Gastroesophageal sphincter (tissue), 4 donors: ENCODE results near the gene PLD5. TPM values are rescaled to one million over a fixed set of nuclear protein-coding genes. Genes with fewer than 3 reads are reported as not detected.

ENCODE experiments used
- ATAC-seq: fragments of 150-250 bp; one replicate; pipeline ENCODE4 v1.9.1; 2016; ENCODE audit warnings: mild to moderate bottlenecking, moderate library complexity
- H3K27ac ChIP-seq, 4 donors: fragments of 200-600 bp; sonication (generic) in 3 of 4; 1 replicate in 3 of 4; 2 replicates in 1 of 4; pipeline ENCODE4 v1.5.1; 2016 to 2019
- H3K27me3 ChIP-seq: fragments of 200-600 bp; sonication (generic); one replicate; pipeline ENCODE4 v1.5.1; 2019
- H3K36me3 ChIP-seq, 2 donors: fragments of 200-600 bp; sonication (generic); one replicate each; pipeline ENCODE4 v1.5.1; 2019; ENCODE audit warnings: control low read depth in 1 of 2
- H3K4me1 ChIP-seq, 3 donors: fragments of 200-600 bp; sonication (generic); 1 replicate in 2 of 3; 2 replicates in 1 of 3; pipeline ENCODE4 v1.5.1; 2016 to 2019; ENCODE audit warnings: control low read depth in 2 of 3
- H3K4me3 ChIP-seq, 2 donors: fragments of 200-600 bp; sonication (generic); one replicate each; pipeline ENCODE4 v1.5.1; 2019; ENCODE audit warnings: mild to moderate bottlenecking in 1 of 2, moderate library complexity in 1 of 2
- H3K9me3 ChIP-seq, 3 donors: fragments of 200-600 bp; sonication (generic); one replicate each; pipeline ENCODE4 v1.5.1; 2017 to 2019; ENCODE audit warnings: control low read depth in 2 of 3
- CTCF ChIP-seq, 4 experiments: fragments of 200-600 bp in 2 of 4; fragments of 450-650 bp in 2 of 4; sonication (generic) in 1 of 4; IDR thresholded peaks; one replicate each; pipeline ENCODE4 v1.5.1; 2017 to 2019; ENCODE audit warnings: antibody characterized with exemption in 4 of 4, mild to moderate bottlenecking in 2 of 4, moderate library complexity in 2 of 4
- EP300 ChIP-seq: sonication (generic); formaldehyde crosslinking; IDR thresholded peaks from one replicate; pipeline ENCODE4 v1.6.1; 2017; ENCODE audit warnings: antibody characterized with exemption, mild to moderate bottlenecking
- POLR2A ChIP-seq, 2 donors: fragments of 450-650 bp; IDR thresholded peaks; one replicate each; pipeline ENCODE4 v1.6.1; 2017; ENCODE audit warnings: antibody characterized with exemption in 2 of 2, mild to moderate bottlenecking in 2 of 2, moderate library complexity in 1 of 2
- POLR2AphosphoS5 ChIP-seq: sonication (generic); formaldehyde crosslinking; IDR thresholded peaks from one replicate; pipeline ENCODE4 v1.6.1; 2017; ENCODE audit warnings: antibody characterized with exemption
- WGBS, 2 donors: methylation state at CpG; one replicate each; pipeline ENCODE4 v1.1.5; 2018; ENCODE audit warnings: low coverage in 1 of 2; 5-methylcytosine and 5-hydroxymethylcytosine counted together
- total RNA-seq, 4 donors: library from RNA; depleted of rRNA; stranded (reverse); fragments of >200 nt; gene quantifications; one replicate each; pipeline ENCODE4 v1.1.0, GENCODE V29; 2016

PLD5 gene
- total RNA-seq, 4 donors from 2014 or later: 0.37 to 1.4 (median 0.92) TPM

DNA sequence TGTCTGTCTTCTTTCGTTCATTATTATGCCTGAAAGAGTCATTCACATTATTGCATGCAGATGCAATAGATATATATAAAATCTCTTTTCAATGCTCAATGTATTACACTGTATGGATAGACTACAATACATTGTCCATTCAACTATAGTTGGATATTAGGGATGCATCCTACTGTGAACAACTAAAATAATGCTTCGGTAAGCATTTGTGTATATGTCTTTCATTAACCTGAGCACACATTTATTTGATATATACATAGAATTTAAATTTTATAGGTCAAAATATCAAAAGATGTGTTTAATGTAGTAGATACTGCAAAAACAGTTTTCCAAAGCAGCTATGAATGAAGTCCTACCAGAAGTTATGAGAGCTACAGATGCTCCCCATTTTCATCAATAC lies 8.9 kb downstream of the PLD5 start:
- ATAC-seq: no peak
- Histone ChIP-seq H3K27ac (no peak overlapping the region), H3K27me3 (peaks cover 11% of the 10 kb centered on the region), H3K4me3 (no peak overlapping the region), H3K36me3 (no peaks in the 10 kb centered on the region), H3K9me3 (peaks cover 0 to 3% (median 0%) of the 10 kb centered on the region in 3 donors), H3K4me1 (no peaks in the 10 kb centered on the region)
- 67 to 88% methylated on average over 2 of the region's 2 CpGs for WGBS, 2 donors
- no peak for TF ChIP-seq POLR2A (IDR thresholded peaks at IDR 0.05)

DNA sequence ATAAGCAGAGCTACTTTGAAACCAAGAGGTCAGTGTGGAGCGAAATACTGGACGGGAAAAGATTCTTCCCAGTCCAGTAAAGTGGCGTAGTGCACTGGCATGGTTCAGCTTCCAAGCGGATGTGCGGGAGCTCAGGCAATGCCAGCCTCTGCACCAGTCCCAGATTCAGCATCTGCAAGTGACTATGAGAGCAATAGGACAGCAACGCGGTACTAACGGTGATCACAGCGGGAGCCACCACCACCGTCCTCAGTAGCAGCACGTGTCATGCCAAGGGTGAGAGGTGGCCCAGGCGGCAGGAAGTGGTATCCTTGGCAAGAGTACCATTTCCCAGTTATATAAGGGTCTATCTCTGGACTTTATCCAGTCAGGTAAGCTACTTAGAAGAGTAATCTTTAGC lies 17.8 kb downstream of the PLD5 start:
- WGBS, 2 donors: 91% methylated on average over 6 of the region's 12 CpGs; no CpG with 5 or more reads in 1 of the 2 donors

DNA sequence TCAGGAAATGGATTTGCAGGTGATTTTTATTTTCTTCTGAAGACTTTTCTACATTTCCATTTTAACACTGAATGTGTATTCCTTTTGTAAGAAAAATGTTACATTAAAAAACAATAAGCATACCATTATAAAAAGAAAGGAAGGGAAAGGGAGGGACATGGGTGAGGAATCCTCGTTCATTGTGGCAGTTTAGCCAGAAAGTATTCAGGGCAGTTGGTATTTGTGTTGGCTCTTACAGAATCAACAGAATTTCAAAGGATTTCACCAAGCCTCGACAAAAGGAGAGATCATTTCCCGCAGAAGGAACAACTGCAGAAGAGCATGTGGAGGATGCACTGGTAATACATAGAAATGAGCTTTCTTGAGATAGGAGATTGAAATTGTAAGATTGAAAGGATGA lies 35.0 kb downstream of the PLD5 start:
- no peaks in the 10 kb centered on the region for H3K36me3 ChIP-seq
- H3K27me3 ChIP-seq: peaks cover 10% of the 10 kb centered on the region
- no peak overlapping the region for H3K4me3 ChIP-seq
- peaks cover 0 to 8% (median 0%) of the 10 kb centered on the region in 3 donors for H3K9me3 ChIP-seq
- 59 to 68% methylated on average over 3 of the region's 3 CpGs for WGBS, 2 donors
- TF ChIP-seq CTCF (IDR thresholded peaks at IDR 0.05): no peak
- no peak for TF ChIP-seq POLR2A (IDR thresholded peaks at IDR 0.05)
- TF ChIP-seq EP300: no peak
- TF ChIP-seq POLR2AphosphoS5: no peak
- no peak overlapping the region for H3K27ac ChIP-seq
- ATAC-seq: no peak
- H3K4me1 ChIP-seq: no peaks in the 10 kb centered on the region

More for the DNA sequence above, 17.8 kb downstream of the PLD5 start:
- TF ChIP-seq EP300 (no peak), POLR2A (IDR thresholded peaks at IDR 0.05) (no peak), CTCF (IDR thresholded peaks at IDR 0.05) (no peak), POLR2AphosphoS5 (no peak)
- Histone ChIP-seq H3K36me3 (no peaks in the 10 kb centered on the region), H3K4me3 (no peak overlapping the region), H3K4me1 (no peaks in the 10 kb centered on the region), H3K9me3 (no peaks in the 10 kb centered on the region), H3K27ac (no peak overlapping the region), H3K27me3 (no peaks in the 10 kb centered on the region)
- ATAC-seq: no peak

GRCh38 chr1:242477944-242478343 lies 46.6 kb downstream of the PLD5 start:
- ATAC-seq: no peak
- Histone ChIP-seq H3K36me3 (no peaks in the 10 kb centered on the region), H3K27me3 (peaks cover 5% of the 10 kb centered on the region), H3K4me1 (no peaks in the 10 kb centered on the region), H3K4me3 (no peak overlapping the region), H3K9me3 (peaks cover 0 to 20% (median 0%) of the 10 kb centered on the region in 3 donors), H3K27ac (no peak overlapping the region)
- TF ChIP-seq CTCF (IDR thresholded peaks at IDR 0.05) (no peak), EP300 (no peak), POLR2AphosphoS5 (no peak), POLR2A (IDR thresholded peaks at IDR 0.05) (no peak)
- WGBS, 2 donors: 21 to 56% methylated on average over 1 to 3 of the region's 3 CpGs

GRCh38 chr1:242470774-242471173 lies 53.7 kb downstream of the PLD5 start:
- peaks cover 7% of the 10 kb centered on the region for H3K27me3 ChIP-seq
- H3K27ac ChIP-seq: no peak overlapping the region
- no peaks in the 10 kb centered on the region for H3K36me3 ChIP-seq
- TF ChIP-seq POLR2AphosphoS5 (no peak), EP300 (no peak), CTCF (IDR thresholded peaks at IDR 0.05) (no peak), POLR2A (IDR thresholded peaks at IDR 0.05) (no peak)
- ATAC-seq: no peak
- WGBS, 2 donors: 18 to 83% methylated on average over 1 to 5 of the region's 6 CpGs
- H3K9me3 ChIP-seq: peaks cover 0 to 3% (median 0%) of the 10 kb centered on the region in 3 donors
- no peaks in the 10 kb centered on the region for H3K4me1 ChIP-seq
- no peak overlapping the region for H3K4me3 ChIP-seq
